HG03175 (cell line): ENCODE results near the gene MGAT3.
"Not testable (repeated sequence)": the region's sequence is repeated elsewhere in the genome, so short reads cannot be mapped to it uniquely, and the experiment has no call there.

Experiments used
- ATAC-seq: cut with Tn5 transposase; IDR thresholded peaks from one replicate; pipeline ENCODE4 v1.9.1; 2021; ENCODE audit warnings: mild to moderate bottlenecking, moderate library complexity; ENCODE audit not compliant: unreplicated experiment

The MGAT3 gene

DNA sequence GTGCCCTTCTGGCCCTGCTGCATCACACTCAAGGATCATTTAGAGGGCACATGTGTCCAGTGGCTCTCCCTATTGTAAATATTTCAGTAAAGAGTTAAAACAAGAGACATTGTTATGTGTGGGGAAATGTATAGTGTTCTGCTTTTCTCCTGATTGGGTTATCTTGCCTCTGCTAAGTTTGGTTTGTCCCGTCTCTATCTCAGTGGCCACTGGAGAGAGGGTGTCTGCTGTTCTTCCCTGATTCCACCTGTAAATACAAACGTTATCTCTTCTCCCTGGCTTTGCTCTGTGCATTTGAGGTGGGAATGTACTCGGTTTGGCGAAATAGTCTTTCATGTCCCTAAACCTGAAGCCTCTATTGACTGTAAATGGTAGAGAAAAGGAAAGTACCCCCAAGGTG, 51.6 kb downstream of the MGAT3 start:
- no peak for ATAC-seq

DNA sequence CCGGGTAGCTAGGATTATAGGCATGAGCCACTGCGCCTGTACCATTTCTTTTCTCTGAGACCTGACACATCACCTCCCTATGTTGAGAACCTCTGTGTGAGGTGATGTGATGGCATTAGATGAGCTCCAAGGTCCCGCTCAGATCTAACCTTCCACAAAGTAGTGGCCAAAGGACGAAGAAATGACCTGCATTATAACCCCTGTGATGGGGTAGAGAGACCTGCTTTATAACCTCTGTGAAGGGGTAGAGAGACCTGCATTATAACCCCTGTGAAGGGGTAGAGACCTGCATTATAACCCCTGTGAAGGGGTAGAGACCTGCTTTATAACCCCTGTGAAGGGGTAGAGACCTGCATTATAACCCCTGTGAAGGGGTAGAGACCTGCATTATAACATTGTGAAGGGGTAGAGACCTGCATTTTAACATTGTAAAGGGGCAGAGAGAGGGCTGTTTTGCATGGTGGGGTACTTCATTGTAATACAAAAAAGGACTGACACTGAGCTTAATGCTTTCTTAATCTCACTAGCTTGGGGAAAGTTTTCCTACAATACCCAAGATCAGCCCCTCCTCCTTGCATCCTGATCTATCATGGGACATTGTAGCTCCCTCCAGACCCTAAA, 53.8 kb downstream of the MGAT3 start:
- ATAC-seq, result no peak

DNA sequence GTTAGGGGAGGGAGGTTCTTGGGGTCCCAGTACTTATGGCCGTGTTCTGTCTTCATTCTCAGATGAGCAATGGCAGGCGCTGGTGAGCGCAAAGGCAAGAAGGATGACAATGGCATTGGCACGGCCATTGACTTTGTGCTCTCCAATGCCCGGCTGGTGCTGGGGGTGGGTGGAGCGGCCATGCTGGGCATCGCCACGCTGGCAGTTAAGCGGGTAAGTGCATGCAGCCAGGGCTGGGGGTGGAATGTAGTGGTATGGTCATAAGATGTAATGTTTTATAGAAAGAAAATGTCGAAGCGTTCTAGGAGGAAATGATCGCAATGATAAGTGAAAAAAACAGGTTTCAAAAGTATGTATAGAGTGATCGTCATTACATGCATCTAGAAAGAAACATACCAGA, 54.4 kb downstream of the MGAT3 start:
- ATAC-seq, result no peak

DNA sequence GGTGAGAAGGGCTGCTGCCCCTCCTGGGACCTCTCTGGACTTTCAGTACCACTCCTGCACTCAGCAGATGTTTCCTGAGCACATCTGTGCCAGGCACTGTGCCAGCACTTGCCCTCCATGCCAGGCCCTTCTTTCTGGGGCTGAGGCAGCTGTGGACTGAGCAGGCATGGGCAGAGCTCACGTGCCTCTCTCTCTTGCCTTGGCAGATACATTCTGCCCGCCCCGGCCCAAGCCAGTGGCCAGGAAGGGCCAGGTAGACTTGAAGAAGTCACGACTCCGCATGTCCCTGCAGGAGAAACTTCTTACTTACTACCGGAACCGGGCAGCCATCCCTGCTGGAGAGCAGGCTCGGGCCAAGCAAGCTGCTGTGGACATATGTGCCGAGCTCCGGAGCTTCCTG, 55.2 kb downstream of the MGAT3 start:
- no peak for ATAC-seq

DNA sequence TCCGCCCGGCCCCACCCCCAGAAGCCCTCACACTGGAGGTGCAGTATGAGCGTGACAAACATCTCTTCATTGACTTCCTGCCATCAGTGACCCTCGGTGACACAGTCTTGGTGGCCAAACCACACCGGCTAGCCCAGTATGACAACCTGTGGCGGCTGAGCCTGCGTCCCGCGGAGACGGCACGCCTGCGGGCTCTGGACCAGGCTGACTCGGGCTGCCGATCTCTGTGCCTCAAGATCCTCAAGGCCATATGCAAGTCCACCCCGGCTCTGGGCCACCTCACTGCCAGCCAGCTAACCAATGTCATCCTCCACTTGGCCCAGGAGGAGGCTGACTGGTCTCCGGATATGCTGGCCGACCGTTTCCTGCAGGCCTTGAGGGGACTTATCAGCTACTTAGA, 57.0 kb downstream of the MGAT3 start:
- no peak for ATAC-seq

DNA sequence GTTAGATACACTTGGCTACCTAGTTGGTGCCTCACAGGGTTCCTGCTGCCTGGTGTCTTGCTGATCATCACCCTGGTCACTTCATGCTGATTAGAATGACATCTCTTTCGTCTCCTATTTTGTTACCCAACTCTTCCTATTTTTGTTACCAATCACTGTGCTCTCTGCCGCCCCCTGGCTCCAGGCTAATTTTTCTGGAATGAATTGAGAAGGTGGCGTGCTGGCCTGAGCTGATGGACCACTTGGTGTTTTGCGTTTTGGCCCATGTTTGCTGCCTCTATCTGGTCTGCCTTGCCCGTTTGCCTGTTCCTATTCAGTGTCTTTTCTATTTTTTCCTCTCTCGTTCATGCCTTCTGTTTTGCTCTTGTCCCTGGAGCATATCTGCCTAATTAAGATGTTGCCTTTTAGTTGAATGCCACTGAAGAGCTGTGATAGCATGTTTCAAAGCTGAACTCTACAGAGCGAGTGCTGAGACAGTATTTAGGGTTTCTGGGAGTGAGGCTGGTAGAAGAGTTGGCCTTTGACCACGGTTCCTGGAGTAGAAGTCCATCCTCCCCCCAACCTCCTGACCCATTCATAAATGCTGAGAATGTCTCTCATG, 57.7 kb downstream of the MGAT3 start:
- ATAC-seq, result no peak

DNA sequence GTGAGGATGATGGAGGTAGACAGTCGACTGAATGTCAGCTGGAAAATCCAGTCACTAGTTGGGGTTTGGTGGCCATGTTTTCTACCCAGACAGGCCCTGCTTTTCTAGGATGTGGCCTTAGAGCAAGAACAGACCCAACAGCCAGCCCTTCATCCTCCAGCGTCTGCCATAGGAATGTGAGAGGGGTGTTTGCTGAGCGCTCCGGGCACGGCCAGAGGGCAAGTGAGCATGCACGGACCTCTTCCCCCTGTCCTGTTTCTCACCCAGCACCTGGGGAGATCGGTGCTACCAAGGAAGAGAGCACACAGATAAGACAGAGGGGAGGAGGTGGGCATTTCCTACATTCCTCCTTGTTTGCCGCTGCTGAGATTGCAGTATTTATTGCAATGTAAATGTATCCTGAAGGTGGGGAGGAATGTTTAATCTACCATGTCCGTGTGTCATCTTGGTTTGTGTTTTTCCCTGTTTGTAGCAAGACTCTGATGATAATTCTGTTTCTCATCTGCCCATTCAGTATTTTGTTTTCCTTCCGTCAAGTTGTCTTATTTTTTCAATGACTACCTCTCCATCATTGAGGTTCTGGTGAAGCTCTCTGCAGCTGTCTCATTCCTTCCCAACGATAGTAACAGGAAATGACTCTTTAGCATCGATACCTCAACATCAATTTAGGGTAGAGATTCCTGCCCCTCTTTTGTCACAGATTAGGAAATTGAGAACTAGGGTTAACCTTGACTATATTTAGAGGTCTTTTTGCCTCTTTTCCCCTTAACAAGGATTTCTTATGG, 58.6 kb downstream of the MGAT3 start:
- ATAC-seq, result no peak

DNA sequence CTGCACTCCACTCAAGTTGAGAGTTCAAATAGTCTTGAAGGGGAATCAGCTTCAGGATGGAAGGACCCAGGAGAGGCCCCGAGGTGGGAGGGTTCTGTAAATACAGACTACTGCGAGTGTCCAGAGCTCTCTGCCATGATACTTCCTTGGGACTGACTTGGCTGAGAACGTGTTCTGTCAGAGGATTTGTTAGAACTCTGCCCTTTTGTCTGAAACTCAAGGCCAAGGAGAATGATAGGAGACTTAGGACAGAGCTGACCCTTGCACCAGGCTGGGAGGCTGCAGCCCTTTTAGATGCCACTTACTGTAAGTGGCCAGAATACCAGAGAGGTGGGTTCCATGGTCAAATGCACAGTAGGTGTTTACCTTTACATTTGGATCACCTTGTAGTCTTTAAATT, 60.7 kb downstream of the MGAT3 start:
- ATAC-seq, result no peak

DNA sequence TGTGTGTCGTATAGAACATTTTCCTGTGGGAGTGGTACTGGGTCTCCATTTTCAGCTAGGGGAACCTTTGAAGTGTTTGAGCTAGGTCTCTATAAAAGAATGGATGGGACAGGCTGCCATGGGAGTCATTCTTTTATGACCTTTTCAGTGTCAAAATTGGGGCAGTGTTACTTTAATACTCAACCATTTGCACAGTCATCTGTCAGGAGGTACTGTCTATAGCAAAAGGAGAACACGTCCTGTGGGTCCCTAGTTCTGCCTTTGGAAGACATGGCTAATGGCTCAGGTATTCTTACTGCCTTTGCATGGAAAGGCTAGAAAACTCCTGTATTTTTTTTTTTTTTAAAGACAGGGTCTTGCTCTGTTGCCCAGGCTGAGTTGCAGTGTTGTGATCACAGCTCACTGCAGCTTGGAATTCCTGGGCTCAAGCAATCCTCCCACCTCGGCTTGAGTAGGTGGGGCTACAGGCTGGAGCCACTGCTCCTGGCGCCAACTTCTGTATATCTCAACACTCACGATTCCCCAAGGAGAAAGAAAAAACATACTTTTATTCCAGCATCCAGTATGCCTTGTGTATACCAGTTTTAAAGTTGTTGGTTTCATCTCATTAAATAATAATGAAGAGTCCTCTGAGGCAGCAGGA, 61.5 kb downstream of the MGAT3 start:
- ATAC-seq, result no peak

DNA sequence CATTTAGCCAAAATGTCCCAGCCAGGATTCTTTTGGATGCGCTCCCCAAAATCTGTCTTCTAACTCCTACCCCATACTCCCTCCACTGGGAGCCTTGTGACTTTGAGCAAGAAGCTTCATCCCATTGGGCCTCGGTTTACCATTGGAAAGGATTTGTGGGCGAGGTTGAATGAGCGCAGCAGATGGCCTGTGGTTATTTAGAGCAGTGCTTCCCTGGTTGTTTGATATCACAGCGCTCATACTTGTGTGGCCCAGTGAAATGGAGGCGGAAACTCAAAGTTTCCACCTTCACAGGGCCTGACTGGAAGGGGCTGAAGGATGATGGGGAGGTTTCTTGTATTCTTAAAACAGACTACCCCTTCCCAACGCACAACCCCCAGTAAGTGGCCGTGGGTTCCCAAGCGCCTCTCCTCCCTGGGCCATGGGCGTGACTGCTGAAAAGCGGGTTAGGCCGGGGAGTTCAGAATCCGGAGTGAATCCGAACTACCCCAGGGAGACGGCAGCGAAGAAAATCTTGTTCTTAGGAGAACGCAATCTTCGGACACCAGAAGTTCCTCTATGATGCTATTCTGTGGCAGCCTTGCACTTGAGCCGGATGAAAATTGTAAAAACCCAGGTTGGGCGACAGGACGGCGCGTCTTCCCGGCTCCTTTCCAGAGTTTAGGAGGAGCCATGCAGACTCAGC, 62.3 kb downstream of the MGAT3 start:
- ATAC-seq, result no peak

DNA sequence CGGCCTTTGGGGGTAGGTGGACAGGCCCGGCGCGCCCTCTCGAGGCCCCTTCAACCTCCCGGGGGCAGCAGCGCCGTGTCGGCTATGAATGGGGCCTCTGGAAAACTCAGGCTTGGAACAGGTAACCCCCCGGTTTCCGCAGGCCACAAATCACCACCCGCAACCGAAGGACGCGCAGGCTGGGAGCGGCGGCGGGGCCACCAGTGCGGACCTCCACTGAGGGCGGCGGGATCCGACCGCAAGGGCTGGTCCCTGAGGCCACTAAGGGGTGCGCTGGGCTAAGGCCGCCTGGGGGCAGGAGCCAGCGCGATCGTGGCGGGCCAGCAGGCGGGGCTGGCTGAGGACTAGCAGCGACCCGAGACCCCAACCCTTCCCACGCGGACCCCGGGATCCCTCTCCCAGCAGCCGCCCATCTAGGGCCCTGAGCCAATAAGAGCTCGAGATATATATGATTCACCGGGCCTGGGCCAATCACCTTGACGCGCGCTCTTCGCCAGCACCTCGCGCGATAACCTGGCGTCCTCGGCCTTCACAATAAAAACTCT, 62.9 kb downstream of the MGAT3 start:
- ATAC-seq, result peak; percentile 83

DNA sequence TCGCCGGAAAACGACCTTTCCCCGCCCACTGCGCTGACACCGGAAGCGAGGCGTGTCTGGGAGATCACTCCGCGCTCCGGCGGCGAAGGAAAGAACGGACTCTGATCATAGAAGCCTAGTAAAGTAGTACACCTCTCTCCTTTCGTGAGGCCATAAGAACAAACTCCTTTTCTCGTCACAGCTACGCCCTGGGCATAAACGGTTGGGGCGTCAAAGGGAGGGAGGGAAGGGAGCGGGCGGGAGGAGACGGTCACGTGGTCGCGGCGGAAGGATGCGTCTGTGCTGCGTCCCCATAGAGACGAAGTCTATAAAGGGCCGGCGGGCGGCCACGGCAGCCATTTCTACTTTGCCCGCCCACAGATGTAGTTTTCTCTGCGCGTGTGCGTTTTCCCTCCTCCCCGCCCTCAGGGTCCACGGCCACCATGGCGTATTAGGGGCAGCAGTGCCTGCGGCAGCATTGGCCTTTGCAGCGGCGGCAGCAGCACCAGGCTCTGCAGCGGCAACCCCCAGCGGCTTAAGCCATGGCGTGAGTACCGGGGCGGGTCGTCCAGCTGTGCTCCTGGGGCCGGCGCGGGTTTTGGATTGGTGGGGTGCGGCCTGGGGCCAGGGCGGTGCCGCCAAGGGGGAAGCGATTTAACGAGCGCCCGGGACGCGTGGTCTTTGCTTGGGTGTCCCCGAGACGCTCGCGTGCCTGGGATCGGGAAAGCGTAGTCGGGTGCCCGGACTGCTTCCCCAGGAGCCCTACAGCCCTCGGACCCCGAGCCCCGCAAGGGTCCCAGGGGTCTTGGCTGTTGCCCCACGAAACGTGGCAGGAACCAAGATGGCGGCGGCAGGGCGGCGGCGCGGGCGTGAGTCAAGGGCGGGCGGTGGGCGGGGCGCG, 63.7 kb downstream of the MGAT3 start, which contains the start of gene ATF4:
Gene ATF4, plus strand, starts transcription at position 337 of the 880 bp plus-strand sequence. CDS start 884 bp downstream, outside the sequence.
- peak; percentile 31 for ATAC-seq

DNA sequence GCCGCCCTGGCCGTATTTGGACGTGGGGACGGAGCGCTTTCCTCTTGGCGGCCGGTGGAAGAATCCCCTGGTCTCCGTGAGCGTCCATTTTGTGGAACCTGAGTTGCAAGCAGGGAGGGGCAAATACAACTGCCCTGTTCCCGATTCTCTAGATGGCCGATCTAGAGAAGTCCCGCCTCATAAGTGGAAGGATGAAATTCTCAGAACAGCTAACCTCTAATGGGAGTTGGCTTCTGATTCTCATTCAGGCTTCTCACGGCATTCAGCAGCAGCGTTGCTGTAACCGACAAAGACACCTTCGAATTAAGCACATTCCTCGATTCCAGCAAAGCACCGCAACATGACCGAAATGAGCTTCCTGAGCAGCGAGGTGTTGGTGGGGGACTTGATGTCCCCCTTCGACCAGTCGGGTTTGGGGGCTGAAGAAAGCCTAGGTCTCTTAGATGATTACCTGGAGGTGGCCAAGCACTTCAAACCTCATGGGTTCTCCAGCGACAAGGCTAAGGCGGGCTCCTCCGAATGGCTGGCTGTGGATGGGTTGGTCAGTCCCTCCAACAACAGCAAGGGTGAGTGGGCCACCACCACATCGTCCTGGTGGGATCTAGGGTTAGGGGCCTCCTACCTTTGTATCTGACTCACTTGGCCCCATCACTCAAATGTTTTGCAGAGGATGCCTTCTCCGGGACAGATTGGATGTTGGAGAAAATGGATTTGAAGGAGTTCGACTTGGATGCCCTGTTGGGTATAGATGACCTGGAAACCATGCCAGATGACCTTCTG, 64.5 kb downstream of the MGAT3 start:
- not testable (repeated sequence) for ATAC-seq

DNA sequence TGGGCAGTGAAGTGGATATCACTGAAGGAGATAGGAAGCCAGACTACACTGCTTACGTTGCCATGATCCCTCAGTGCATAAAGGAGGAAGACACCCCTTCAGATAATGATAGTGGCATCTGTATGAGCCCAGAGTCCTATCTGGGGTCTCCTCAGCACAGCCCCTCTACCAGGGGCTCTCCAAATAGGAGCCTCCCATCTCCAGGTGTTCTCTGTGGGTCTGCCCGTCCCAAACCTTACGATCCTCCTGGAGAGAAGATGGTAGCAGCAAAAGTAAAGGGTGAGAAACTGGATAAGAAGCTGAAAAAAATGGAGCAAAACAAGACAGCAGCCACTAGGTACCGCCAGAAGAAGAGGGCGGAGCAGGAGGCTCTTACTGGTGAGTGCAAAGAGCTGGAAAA, 65.3 kb downstream of the MGAT3 start:
- ATAC-seq, result not testable (repeated sequence)

DNA sequence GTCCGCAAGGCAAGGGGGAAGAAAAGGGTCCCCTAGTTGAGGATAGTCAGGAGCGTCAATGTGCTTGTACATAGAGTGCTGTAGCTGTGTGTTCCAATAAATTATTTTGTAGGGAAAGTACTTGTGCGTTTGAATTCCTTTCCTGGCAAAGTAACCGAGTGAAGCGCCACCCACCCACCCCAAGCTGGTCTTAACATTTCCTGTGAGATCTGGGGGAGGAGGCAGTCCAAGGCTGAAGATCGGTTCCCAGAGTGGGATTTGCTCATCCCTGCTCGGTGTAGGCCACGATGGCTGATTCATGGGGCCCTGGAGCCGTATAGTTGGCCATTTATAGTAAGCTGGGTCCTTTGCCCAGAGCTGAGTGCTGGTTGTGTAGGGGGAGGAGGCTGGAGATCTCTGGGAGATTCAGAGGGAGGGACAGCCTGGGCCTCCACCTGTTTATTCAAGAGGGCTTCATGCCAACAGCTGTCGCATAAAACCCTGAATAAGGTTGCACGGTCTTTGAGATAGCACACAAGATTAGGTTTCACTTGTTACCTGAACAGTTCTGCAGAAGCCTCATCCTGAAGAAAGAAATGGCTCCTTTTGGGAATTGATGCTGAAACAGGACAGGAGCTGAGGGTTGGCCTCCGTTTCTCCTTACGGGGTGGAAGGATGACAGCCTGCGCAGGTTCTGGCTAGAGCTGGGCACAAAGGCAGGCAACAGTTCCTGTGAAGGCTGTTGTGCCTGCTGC, 65.9 kb downstream of the MGAT3 start:
- no peak for ATAC-seq

DNA sequence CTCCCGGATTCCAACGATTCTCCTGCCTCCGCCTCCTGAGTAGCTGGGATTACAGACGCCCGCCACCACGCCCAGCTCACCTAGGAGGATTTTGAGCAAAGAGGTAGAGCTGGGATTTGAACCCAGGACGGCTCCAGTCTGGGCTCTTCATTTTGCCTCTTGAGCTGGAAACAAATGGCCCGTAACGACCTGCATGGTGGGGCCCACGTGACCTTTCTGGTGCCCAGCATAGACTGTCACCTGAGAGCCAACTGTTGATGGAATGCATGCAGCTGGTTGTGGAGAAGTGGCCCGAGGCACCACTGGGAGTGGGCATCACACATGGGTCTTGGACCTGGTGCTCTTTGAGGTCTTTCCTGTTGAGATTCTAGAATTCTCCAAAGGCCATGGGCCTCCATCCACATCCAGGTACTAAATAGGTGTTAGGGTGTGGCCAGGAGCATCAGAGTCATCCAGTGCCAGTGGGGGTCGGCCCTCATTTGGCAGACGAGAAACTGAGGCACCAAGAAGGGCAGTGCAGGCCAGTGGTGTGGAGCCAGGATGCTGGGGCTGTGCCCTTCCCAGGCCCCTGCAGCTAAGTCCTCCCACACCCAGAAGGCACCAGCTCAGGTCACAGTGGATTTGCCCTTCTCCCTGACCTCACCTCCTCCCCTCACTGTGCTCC, 67.4 kb downstream of the MGAT3 start:
- no peak for ATAC-seq

DNA sequence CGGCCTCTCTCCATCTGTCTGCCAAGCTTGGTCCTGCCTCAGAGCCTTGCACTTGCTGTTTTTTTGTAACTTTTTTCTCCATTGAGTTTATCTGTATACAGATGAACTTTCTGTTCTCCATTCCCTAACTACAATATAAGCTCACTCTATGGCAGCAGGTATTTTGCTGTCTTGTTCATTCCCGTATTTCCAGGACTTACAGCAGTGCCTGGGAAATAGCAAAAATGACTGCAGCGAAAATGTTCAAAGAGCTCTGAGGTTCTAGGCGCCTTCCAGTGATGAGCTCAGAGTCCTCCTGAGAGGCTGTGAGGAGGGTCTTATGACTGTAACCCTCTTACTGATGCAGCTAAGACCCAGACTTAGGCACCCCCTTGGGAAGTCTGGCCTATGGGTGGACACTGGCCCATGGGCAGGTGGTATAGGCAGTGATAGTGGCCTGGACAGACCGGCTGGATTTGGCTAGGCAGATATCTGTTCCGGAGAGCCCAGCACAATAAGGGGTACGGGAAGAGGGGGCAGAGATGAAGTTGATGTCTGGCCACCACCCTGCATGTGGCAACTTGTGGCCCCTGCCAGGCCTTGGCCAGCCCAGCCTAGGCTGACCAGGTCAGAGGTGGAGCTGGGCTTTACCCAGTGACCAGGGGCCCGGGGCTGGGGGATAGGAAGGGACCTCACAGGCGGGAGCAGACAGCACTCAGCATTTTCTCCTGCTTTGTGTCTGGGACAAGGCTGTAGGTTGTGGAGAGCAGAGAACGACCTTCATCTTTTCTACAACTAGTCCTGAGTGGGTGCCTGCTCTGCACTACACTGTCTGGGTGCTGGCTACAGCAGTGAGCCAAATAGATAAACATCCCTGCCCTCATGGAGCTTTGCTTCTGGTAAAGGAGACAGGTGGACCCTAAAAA, 68.2 kb downstream of the MGAT3 start:
- no peak for ATAC-seq
